Ramos (cell line): ENCODE measurements around the gene SLC35F2.
"Not testable (repeated sequence)": the region's sequence is repeated elsewhere in the genome, so short reads cannot be mapped to it uniquely, and the experiment has no call there.

Experiments used
- in situ Hi-C: fragments of 300-500 bp; cut with MboI; formaldehyde crosslinking; loops from one replicate; pipeline ENCODE4 v1.14.3; 2022; ENCODE audit warnings: low sequenced_read_pairs; ENCODE audit not compliant: unreplicated experiment

Gene SLC35F2

GRCh38 chr11:107842412-107843100 lies 16.0 kb downstream of the SLC35F2 start:
- in situ Hi-C loops = no loop called here

GRCh38 chr11:107840129-107840484 lies 18.5 kb downstream of the SLC35F2 start:
- in situ Hi-C loops = no loop called here

- in situ Hi-C loops = no loop called here
Observed at GRCh38 chr11:107836851-107837250, 21.7 kb downstream of the SLC35F2 start.

DNA sequence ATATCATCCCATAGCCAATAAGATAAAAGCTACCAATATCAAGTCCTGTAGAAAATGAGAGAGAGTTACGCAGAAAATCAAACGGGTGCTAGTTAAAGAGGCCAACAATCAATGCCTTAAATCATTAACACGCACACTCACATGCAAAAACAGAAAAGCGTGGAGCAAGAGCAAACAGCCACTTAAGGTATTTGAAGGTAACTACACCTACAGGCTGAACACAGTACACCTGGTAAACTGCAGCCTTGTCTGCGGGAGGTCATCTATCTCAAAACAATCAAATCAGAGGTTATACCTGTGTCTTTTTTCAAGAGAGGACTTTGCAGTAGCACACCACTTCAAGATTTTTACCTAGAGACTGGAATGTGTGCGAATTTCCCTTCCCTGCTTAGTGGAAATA lies 23.6 kb downstream of the SLC35F2 start:
- in situ Hi-C loops = no loop called here

DNA sequence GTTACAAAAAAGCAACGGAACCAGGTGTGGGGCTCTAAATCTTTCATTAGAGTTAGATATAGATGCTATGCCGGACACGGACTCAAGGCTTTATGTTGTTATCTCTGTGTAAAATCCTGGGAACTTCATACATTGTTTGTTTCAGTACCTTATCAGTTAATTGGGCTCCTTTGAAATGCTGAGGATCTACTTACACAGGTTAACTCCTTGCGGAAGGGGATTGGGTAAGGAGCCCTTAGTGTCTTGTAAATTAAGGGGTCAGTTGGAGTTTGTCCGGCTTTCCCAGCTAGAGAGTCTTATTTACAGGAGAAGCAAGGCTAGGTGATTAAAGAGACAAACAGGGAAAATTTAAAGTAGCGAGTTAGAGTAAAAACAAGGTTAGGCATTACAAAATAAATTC lies 24.7 kb downstream of the SLC35F2 start:
- in situ Hi-C loops = not testable (repeated sequence)

DNA sequence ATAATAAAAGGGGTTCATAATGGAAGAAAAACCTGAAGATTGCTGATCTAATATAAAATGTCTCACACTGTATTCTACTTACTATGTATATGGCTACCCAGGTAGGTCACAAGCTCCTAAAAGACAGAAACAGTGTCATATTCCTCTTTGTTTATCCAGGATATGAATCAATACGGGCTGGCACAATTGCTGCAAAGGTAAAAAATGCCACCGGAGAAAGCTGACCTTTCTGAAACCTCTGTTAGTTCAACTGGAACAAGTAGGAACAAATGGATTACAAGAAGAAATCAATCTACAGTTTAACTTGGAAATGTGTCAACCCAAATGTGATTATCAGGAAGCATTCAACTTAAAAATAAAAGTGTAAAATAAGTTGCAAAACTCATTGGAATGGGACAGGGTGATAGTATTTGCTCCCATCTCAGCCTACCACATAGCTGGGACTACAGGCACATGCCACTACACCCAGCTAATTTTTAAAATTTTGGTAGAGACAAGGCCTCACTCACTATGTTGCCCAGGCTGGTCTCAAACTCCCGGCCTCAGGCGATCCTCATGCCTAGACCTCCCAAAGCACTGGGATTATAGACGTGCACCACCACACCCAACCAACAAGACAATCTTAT lies 27.6 kb downstream of the SLC35F2 start:
- in situ Hi-C loops = no loop called here

DNA sequence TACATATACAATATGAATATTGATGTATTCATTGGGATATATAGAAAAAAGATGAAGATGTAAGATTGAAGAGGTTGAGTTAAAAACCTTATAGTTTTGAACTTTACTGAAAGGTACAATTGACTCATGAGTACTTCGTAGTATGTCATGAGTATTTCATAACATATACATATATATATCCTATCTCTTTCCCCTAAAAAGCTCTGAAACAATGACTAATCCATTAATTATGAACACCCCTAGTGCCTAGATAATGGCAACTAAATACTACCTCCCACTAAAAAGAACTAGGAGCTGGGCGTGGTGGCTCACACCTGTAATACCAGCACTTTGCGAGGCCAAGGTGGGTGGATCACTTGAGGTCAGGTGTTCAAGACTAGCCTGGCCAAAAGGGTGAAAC lies 31.5 kb downstream of the SLC35F2 start:
- in situ Hi-C loops = no loop called here

GRCh38 chr11:107825875-107826274 lies 32.7 kb downstream of the SLC35F2 start:
- in situ Hi-C loops = no loop called here

GRCh38 chr11:107824668-107825369 lies 33.8 kb downstream of the SLC35F2 start:
- in situ Hi-C loops = no loop called here

DNA sequence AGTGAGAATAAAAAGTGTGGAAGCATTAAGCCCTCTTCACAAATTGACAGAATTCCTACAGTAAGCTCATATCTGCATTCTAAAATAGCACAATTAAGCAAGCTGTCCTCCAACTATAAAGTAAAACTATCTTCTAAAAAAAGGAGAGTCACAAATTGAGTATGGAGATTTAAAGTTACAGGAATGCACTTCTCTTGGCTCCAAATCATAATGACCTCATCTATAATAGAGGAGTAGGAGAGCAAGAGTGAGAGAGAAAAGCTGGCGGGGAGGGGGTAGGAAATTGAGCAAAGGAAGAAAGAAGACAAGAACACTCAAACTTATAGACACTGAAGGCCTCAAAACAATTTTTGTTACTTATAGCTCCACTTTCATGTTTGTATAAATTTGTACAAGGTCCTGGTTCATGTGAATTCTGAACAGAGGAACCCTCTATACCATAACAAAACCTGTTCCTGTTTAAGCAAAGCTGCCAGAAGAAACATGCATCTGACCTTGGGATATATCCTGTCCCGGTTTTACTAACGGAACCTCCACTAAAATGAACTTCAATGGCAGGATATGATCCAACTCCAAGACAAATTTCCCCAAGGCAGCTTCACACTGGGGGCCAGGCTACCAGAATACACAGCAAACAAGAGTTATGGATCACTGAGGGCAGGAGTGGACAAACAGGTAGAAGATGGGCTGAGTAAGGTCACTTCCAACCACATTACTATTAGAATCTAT lies 37.2 kb downstream of the SLC35F2 start:
- in situ Hi-C loops = no loop called here

DNA sequence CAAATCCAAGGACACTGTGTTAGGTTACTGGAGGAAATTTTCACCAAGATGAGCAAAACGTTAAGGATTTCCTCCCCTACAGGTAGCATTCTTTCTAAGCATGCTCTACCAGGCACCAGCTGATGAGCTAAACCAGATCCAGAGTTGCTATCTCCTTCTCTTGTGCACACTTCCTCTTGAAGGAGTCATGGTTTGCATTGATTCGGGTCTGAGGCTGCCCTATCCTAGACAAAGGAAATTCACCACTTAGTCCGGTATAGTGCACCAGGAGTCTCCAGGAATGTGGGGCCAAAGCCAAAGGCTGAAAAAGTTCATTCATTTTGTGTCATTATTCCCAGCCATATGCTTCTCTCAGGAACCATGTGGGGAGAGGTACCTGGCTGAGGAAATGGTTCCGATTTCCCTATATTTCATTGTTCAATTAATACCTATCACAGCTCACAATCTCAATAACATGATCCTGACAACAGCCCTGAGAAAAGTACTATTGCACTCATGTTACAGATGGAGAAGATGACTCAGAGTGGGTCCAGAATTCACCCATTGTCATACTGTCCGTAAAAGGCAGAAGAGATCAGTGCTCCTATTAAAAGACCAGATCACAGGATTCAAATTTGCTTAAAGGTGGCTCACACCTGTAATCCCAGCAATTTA lies 39.1 kb downstream of the SLC35F2 start:
- in situ Hi-C loops = no loop called here

DNA sequence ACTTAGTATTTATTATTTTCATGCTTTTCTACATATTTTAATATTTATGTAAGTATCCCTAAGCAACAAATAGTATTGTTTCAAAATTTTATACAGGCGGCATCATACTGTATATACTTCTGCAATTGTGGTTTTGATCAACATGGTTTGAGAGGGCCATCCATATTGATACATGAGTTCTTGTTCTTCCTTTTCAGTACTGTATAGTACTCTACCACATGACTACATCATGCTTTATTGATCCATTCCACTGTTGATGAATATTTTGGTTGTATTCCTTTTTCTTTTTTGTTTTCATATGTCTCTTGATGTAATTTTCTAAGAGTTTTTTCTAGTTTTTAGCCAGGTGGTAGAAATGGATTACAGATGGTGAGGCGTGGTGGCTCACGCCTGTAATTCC lies 40.1 kb downstream of the SLC35F2 start:
- in situ Hi-C loops = no loop called here

- in situ Hi-C loops = no loop called here
Observed at GRCh38 chr11:107816028-107816427, 42.6 kb downstream of the SLC35F2 start.

DNA sequence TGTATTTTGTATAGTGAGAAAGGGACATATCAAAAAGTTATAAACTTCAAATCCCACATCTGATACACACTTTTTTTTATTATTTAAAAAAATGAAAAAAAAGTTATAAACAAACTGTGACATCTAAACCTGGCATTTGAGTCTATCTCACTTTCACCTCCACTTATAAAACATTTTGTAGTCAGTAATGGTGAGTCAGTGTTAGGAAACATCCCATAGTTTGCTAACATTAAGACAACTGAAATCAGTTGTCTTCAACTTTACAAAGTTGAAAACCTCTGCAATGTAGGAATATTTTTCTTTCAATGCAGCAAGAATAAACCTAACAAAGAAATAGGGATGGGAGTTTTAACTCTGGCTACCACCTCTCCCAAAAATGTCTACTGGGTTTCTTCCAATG lies 47.7 kb downstream of the SLC35F2 start:
- in situ Hi-C loops = no loop called here

- in situ Hi-C loops = no loop called here
Observed at GRCh38 chr11:107808521-107808920, 50.1 kb downstream of the SLC35F2 start.

DNA sequence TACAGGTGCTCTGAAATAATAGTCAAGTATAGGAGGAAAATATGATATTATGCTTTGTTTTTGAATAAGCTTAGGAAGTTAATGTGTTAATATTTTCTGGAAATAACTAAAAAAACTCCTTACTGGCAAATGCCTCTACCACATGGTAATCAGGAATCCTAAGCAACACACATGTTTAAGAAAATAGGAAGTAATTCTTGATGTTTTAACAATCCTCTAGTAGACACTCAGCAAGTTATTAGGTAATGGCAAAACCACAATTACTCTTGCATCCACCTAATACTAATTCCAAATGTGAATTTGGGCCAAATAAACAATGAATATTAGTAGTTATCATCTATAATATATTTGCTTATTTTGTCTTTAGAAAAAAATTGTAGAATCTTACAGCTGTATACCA lies 53.6 kb downstream of the SLC35F2 start:
- in situ Hi-C loops = no loop called here

GRCh38 chr11:107804211-107804610 lies 54.4 kb downstream of the SLC35F2 start:
- in situ Hi-C loops = no loop called here

- in situ Hi-C loops = no loop called here
Observed at GRCh38 chr11:107801641-107802040, 56.9 kb downstream of the SLC35F2 start.

DNA sequence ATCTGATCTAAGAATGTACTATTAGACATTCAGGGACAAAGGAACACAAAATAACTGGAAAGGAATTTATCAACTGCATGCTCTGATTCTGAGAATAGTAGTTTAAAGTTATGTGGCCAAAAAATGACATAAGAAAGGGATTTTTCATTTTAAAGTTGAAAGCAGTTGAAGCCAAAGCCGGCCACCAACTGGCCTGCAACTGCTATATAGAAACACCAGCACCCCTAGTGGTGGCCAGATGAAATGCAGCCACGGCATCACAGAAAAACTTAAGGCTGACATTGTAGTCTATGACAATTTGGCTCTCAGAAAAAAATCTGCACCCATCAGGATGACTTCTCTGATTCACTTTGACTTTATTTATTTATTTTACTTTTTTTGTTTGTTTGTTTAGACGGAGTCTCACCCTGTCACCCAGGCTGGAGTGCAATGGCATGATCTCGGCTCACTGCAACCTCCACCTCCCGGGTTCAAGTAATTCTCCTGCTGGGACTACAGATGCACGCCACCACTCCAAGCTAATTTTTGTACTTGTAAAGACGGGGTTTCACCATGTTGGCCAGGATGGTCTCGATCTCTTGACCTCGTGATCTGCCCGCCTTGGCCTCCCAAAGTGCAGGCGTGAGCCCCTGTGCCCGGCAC lies 59.2 kb downstream of the SLC35F2 start:
- in situ Hi-C loops = no loop called here

DNA sequence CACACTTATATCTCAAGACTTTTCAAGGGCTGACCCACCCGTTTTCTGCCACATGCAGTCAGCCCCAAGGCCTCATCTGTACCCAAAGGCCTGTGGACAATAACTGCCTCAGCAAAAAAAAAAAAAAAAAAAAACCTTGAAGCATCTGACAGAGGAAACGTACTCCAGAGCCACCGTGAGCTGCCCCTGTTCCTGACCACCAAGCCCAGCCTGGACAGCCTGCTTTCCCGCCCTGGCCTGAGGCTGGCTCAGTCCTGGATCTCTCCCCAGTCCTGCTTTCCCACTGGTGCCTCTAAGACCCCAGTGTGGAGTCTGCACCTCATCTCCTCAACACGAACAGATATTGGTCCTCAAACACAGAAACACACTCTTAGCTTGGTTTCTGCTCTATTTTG lies 66.5 kb downstream of the SLC35F2 start:
- in situ Hi-C loops = no loop called here
